ENCODE measurements around the gene MBD5.

- TF ChIP-seq POLR2A (IDR thresholded peaks at IDR 0.05) (no peak), CTCF (IDR thresholded peaks at IDR 0.05) (no peak)
These were observed 200.3 kb downstream of the MBD5 start for GRCh38 chr2:148221166-148221565.
